Tibial nerve (tissue), 4 donors: Measurements from ENCODE around the gene KLHL17.

Experiments used
- EP300 ChIP-seq, 2 donors: sonication (generic); formaldehyde crosslinking; IDR thresholded peaks; one replicate each; pipeline ENCODE4 v1.6.1; 2017; ENCODE audit warnings: antibody characterized with exemption in 2 of 2, mild to moderate bottlenecking in 1 of 2
- POLR2A ChIP-seq, 2 donors: fragments of 450-650 bp; IDR thresholded peaks; one replicate each; pipeline ENCODE4 v1.6.1; 2017; ENCODE audit warnings: antibody characterized with exemption in 2 of 2, mild to moderate bottlenecking in 2 of 2, moderate library complexity in 2 of 2
- TF ChIP-seq, protein P1 (sequence below), 5 experiments: fragments of 200-600 bp in 3 of 5; fragments of 450-650 bp in 2 of 5; sonication (generic) in 3 of 5; IDR thresholded peaks; one replicate each; pipeline ENCODE4 v1.5.1; 2016 to 2019; ENCODE audit warnings: antibody characterized with exemption in 5 of 5, mild to moderate bottlenecking in 3 of 5, moderate library complexity in 2 of 5

DNA sequence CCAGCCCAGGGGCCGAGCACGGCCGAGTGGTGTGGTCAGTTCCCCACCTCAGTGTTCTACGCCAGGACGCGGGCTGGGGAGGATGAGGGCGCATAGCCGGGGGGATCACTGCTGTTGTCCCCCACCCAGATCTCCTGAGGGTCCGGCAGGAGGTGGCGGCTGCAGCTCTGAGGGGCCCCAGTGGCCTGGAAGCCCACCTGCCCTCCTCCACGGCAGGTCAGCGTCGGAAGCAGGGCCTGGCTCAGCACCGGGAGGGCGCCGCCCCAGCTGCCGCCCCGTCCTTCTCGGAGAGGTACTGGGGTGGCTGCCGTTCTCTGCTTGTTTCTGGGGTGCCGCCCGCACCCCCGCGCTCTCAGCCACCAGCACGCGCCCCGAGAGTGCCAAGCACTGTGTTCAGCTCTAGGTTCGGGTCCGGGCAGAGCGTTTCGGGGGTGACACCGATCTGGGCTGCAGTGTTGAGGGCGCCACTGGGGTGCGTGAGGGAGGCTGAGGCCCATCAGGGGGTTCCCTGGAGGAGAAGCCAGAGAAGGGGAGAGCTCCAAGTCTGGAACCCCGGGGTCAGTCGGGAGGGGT is 19.3 kb upstream of the KLHL17 start:
- TF ChIP-seq, protein P1, sequence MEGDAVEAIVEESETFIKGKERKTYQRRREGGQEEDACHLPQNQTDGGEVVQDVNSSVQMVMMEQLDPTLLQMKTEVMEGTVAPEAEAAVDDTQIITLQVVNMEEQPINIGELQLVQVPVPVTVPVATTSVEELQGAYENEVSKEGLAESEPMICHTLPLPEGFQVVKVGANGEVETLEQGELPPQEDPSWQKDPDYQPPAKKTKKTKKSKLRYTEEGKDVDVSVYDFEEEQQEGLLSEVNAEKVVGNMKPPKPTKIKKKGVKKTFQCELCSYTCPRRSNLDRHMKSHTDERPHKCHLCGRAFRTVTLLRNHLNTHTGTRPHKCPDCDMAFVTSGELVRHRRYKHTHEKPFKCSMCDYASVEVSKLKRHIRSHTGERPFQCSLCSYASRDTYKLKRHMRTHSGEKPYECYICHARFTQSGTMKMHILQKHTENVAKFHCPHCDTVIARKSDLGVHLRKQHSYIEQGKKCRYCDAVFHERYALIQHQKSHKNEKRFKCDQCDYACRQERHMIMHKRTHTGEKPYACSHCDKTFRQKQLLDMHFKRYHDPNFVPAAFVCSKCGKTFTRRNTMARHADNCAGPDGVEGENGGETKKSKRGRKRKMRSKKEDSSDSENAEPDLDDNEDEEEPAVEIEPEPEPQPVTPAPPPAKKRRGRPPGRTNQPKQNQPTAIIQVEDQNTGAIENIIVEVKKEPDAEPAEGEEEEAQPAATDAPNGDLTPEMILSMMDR (IDR thresholded peaks at IDR 0.05): no peak
- TF ChIP-seq EP300 (IDR thresholded peaks at IDR 0.05) (no peak), POLR2A (IDR thresholded peaks at IDR 0.05) (no peak)
